Gastroesophageal sphincter (tissue), 4 donors: ENCODE measurements around the gene DSCAML1. TPM values are rescaled to one million over a fixed set of nuclear protein-coding genes. Genes with fewer than 3 reads are reported as not detected.

Source experiments
- ATAC-seq: fragments of 150-250 bp; one replicate; pipeline ENCODE4 v1.9.1; 2016; ENCODE audit warnings: mild to moderate bottlenecking, moderate library complexity
- H3K27ac ChIP-seq, 4 donors: fragments of 200-600 bp; sonication (generic) in 3 of 4; 1 replicate in 3 of 4; 2 replicates in 1 of 4; pipeline ENCODE4 v1.5.1; 2016 to 2019
- H3K27me3 ChIP-seq: fragments of 200-600 bp; sonication (generic); one replicate; pipeline ENCODE4 v1.5.1; 2019
- H3K36me3 ChIP-seq, 2 donors: fragments of 200-600 bp; sonication (generic); one replicate each; pipeline ENCODE4 v1.5.1; 2019; ENCODE audit warnings: control low read depth in 1 of 2
- H3K4me1 ChIP-seq, 3 donors: fragments of 200-600 bp; sonication (generic); 1 replicate in 2 of 3; 2 replicates in 1 of 3; pipeline ENCODE4 v1.5.1; 2016 to 2019; ENCODE audit warnings: control low read depth in 2 of 3
- H3K4me3 ChIP-seq, 2 donors: fragments of 200-600 bp; sonication (generic); one replicate each; pipeline ENCODE4 v1.5.1; 2019; ENCODE audit warnings: mild to moderate bottlenecking in 1 of 2, moderate library complexity in 1 of 2
- H3K9me3 ChIP-seq, 3 donors: fragments of 200-600 bp; sonication (generic); one replicate each; pipeline ENCODE4 v1.5.1; 2017 to 2019; ENCODE audit warnings: control low read depth in 2 of 3
- CTCF ChIP-seq, 4 experiments: fragments of 200-600 bp in 2 of 4; fragments of 450-650 bp in 2 of 4; sonication (generic) in 1 of 4; IDR thresholded peaks; one replicate each; pipeline ENCODE4 v1.5.1; 2017 to 2019; ENCODE audit warnings: antibody characterized with exemption in 4 of 4, mild to moderate bottlenecking in 2 of 4, moderate library complexity in 2 of 4
- EP300 ChIP-seq: sonication (generic); formaldehyde crosslinking; IDR thresholded peaks from one replicate; pipeline ENCODE4 v1.6.1; 2017; ENCODE audit warnings: antibody characterized with exemption, mild to moderate bottlenecking
- POLR2A ChIP-seq, 2 donors: fragments of 450-650 bp; IDR thresholded peaks; one replicate each; pipeline ENCODE4 v1.6.1; 2017; ENCODE audit warnings: antibody characterized with exemption in 2 of 2, mild to moderate bottlenecking in 2 of 2, moderate library complexity in 1 of 2
- POLR2AphosphoS5 ChIP-seq: sonication (generic); formaldehyde crosslinking; IDR thresholded peaks from one replicate; pipeline ENCODE4 v1.6.1; 2017; ENCODE audit warnings: antibody characterized with exemption
- WGBS, 2 donors: methylation state at CpG; one replicate each; pipeline ENCODE4 v1.1.5; 2018; ENCODE audit warnings: low coverage in 1 of 2; 5-methylcytosine and 5-hydroxymethylcytosine counted together
- total RNA-seq, 4 donors: library from RNA; depleted of rRNA; stranded (reverse); fragments of >200 nt; gene quantifications; one replicate each; pipeline ENCODE4 v1.1.0, GENCODE V29; 2016

The DSCAML1 gene
- total RNA-seq, 4 donors from 2014 or later = 0.35 to 2.5 (median 0.73) TPM

GRCh38 chr11:117731722-117732290 lies 65.2 kb downstream of the DSCAML1 start:
- ATAC-seq = no peak
- Histone ChIP-seq H3K4me3 (no peak overlapping the region), H3K27ac (no peak overlapping the region), H3K27me3 (no peaks in the 10 kb centered on the region), H3K9me3 (no peaks in the 10 kb centered on the region), H3K4me1 (no peaks in the 10 kb centered on the region), H3K36me3 (no peaks in the 10 kb centered on the region)
- TF ChIP-seq POLR2A (IDR thresholded peaks at IDR 0.05) = no peak
- TF ChIP-seq EP300 = no peak
- no peak for TF ChIP-seq CTCF (IDR thresholded peaks at IDR 0.05)
- TF ChIP-seq POLR2AphosphoS5 = no peak
- WGBS, 2 donors = no CpG with 5 or more reads among the region's 2 CpGs

- TF ChIP-seq POLR2AphosphoS5 (no peak), CTCF (IDR thresholded peaks at IDR 0.05) (no peak), EP300 (no peak), POLR2A (IDR thresholded peaks at IDR 0.05) (no peak)
- Histone ChIP-seq H3K4me3 (no peak overlapping the region), H3K4me1 (no peaks in the 10 kb centered on the region), H3K36me3 (no peaks in the 10 kb centered on the region), H3K9me3 (no peaks in the 10 kb centered on the region), H3K27me3 (peaks cover 1% of the 10 kb centered on the region), H3K27ac (no peak overlapping the region)
- WGBS, 2 donors = 66 to 74% methylated on average over 4 to 5 of the region's 7 CpGs
- no peak for ATAC-seq
Measured at GRCh38 chr11:117730208-117730800, 66.7 kb downstream of the DSCAML1 start.

GRCh38 chr11:117725048-117725734 lies 71.8 kb downstream of the DSCAML1 start:
- no peak for ATAC-seq
- Histone ChIP-seq H3K36me3 (no peaks in the 10 kb centered on the region), H3K27me3 (peaks cover 12% of the 10 kb centered on the region), H3K4me1 (peaks cover 0 to 13% (median 0%) of the 10 kb centered on the region in 3 donors), H3K27ac (no peak overlapping the region), H3K4me3 (no peak overlapping the region), H3K9me3 (no peaks in the 10 kb centered on the region)
- TF ChIP-seq EP300 = no peak
- no peak for TF ChIP-seq CTCF (IDR thresholded peaks at IDR 0.05)
- TF ChIP-seq POLR2A (IDR thresholded peaks at IDR 0.05) = no peak
- 70 to 96% methylated on average over 4 to 5 of the region's 12 CpGs for WGBS, 2 donors

- peaks cover 0 to 13% (median 0%) of the 10 kb centered on the region in 3 donors for H3K4me1 ChIP-seq
Measured at GRCh38 chr11:117724621-117725020, 72.4 kb downstream of the DSCAML1 start.

More at GRCh38 chr11:117724621-117725020, 72.4 kb downstream of the DSCAML1 start:
- H3K9me3 ChIP-seq = no peaks in the 10 kb centered on the region
- TF ChIP-seq CTCF (IDR thresholded peaks at IDR 0.05) (no peak), EP300 (no peak), POLR2A (IDR thresholded peaks at IDR 0.05) (no peak), POLR2AphosphoS5 (no peak)
- H3K4me3 ChIP-seq = no peak overlapping the region
- H3K27me3 ChIP-seq = peaks cover 12% of the 10 kb centered on the region
- no peaks in the 10 kb centered on the region for H3K36me3 ChIP-seq
- no peak overlapping the region for H3K27ac ChIP-seq
- no peak for ATAC-seq
